Measurements from ENCODE around the gene MOB3C.

DNA sequence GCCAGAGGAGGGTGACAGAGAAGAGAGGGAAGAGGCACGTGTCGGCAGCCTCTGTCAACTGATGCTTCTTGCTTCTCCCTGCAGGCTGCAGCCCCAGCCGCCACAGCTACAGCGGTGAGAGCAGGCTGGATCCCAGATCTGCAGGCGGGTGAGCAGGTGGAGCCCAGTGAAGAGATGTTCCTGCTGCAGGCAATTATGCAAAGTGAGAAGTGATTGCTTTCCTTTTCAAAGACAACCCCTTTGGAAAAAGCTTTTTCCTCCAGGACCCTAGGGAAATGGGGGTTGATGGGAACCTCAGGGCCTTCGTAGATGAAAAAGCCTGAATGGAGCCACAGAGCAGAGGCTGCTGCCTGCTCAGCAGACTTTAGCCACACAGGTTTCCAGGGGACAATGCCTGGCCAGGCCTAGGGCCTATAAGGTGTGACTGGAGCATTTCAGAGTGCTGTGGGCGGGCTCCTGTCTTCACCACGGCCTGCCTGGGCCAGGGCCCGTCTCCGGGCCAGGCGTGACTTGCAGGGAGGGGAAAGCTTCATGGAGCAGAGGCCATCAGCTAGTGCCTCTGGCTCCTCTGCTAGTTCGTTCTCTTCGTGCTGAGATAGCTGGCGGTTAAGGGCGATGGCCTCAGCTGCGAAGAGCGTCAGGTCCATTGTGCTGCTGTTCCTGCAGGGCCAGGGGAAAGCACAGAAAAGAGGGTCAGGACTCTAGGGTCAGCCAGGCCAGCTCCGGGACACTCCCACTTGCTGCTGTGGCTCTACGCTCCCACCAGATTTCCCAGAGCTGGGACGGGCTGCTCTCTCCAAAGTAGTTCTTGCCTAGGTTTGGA lies 58.3 kb downstream of the MOB3C start:
- TF ChIP-seq, protein P1, sequence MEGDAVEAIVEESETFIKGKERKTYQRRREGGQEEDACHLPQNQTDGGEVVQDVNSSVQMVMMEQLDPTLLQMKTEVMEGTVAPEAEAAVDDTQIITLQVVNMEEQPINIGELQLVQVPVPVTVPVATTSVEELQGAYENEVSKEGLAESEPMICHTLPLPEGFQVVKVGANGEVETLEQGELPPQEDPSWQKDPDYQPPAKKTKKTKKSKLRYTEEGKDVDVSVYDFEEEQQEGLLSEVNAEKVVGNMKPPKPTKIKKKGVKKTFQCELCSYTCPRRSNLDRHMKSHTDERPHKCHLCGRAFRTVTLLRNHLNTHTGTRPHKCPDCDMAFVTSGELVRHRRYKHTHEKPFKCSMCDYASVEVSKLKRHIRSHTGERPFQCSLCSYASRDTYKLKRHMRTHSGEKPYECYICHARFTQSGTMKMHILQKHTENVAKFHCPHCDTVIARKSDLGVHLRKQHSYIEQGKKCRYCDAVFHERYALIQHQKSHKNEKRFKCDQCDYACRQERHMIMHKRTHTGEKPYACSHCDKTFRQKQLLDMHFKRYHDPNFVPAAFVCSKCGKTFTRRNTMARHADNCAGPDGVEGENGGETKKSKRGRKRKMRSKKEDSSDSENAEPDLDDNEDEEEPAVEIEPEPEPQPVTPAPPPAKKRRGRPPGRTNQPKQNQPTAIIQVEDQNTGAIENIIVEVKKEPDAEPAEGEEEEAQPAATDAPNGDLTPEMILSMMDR (optimal IDR thresholded peaks at IDR 0.05 in 1 of 3, IDR thresholded peaks at IDR 0.05 in 1 of 3, conservative IDR thresholded peaks at IDR 0.05 in 1 of 3; ENCODE audit: extremely low read depth in 1 of 3, insufficient read depth in 2 of 3, low read length in 3 of 3) = no peak
- TF ChIP-seq EZH2 (IDR thresholded peaks at IDR 0.05; ENCODE audit: low read length) = no peak
